H9 (cell line): Measurements from ENCODE around the gene TACR1. TPM values are rescaled to one million over a fixed set of nuclear protein-coding genes. Genes with fewer than 3 reads are reported as not detected.

Experiments
- DNase-seq: peaks from one replicate; pipeline ENCODE4 v3.0.0-alpha.2; 2017
- H2AFZ ChIP-seq: one replicate; pipeline ENCODE4 v1.6.1; 2013; ENCODE audit warnings: mild to moderate bottlenecking, low read length, control low read depth, moderate library complexity
- H2AK5ac ChIP-seq: 2 replicates; pipeline ENCODE4 v1.6.1; 2013; ENCODE audit warnings: low read length, control low read depth, mixed read lengths; ENCODE audit not compliant: insufficient read length
- H2BK120ac ChIP-seq: one replicate; pipeline ENCODE4 v1.6.1; 2013; ENCODE audit warnings: low read depth, mild to moderate bottlenecking, low read length, control low read depth, inconsistent platforms; ENCODE audit not compliant: poor library complexity, severe bottlenecking
- H2BK12ac ChIP-seq: 2 replicates; pipeline ENCODE4 v1.6.1; 2013; ENCODE audit warnings: low read length, control low read depth, mixed read lengths, low read depth; ENCODE audit not compliant: insufficient read length
- H2BK15ac ChIP-seq: 2 replicates; pipeline ENCODE4 v1.6.1; 2013; ENCODE audit warnings: low read depth, low read length, control low read depth
- H2BK20ac ChIP-seq: one replicate; pipeline ENCODE4 v1.6.1; 2013; ENCODE audit warnings: low read depth, mild to moderate bottlenecking, low read length, control low read depth, inconsistent platforms; ENCODE audit not compliant: poor library complexity, severe bottlenecking
- H2BK5ac ChIP-seq: 2 replicates; pipeline ENCODE4 v1.6.1; 2013; ENCODE audit warnings: low read length, control low read depth, mixed read lengths; ENCODE audit not compliant: insufficient read length
- H3K14ac ChIP-seq: 2 replicates; pipeline ENCODE4 v1.6.1; 2013; ENCODE audit warnings: low read length, control low read depth; ENCODE audit not compliant: insufficient read depth
- H3K18ac ChIP-seq: 2 replicates; pipeline ENCODE4 v1.6.1; 2013; ENCODE audit warnings: low read depth, mild to moderate bottlenecking, mixed read lengths, low read length, control low read depth; ENCODE audit not compliant: insufficient read length
- H3K23ac ChIP-seq: 2 replicates; pipeline ENCODE4 v1.6.1; 2013; ENCODE audit warnings: low read length, control low read depth, mixed read lengths, low read depth; ENCODE audit not compliant: insufficient read length
- H3K23me2 ChIP-seq: 2 replicates; pipeline ENCODE4 v1.6.1; 2013; ENCODE audit warnings: low read depth, mild to moderate bottlenecking, mixed read lengths, low read length, control low read depth; ENCODE audit not compliant: insufficient read length, poor library complexity, severe bottlenecking
- H3K27ac ChIP-seq: 2 replicates; pipeline ENCODE4 v1.5.1; 2013; ENCODE audit warnings: low read length, control low read depth, mixed read lengths, low read depth; ENCODE audit not compliant: insufficient read length
- H3K27me3 ChIP-seq: 2 replicates; pipeline ENCODE4 v1.6.1; 2013; ENCODE audit warnings: low read length, control low read depth, inconsistent platforms; ENCODE audit not compliant: insufficient read depth
- H3K4ac ChIP-seq: 2 replicates; pipeline ENCODE4 v1.6.1; 2013; ENCODE audit warnings: low read depth, mild to moderate bottlenecking, control low read depth, inconsistent platforms, low read length, moderate library complexity
- H3K4me1 ChIP-seq: 2 replicates; pipeline ENCODE4 v1.6.1; 2013; ENCODE audit warnings: low read length, control low read depth, inconsistent platforms; ENCODE audit not compliant: insufficient read depth
- H3K4me2 ChIP-seq: 2 replicates; pipeline ENCODE4 v1.6.1; 2013; ENCODE audit warnings: low read length, control low read depth, mixed read lengths; ENCODE audit not compliant: insufficient read length, insufficient read depth
- H3K56ac ChIP-seq: 2 replicates; pipeline ENCODE4 v1.6.1; 2013; ENCODE audit warnings: low read depth, mild to moderate bottlenecking, mixed read lengths, low read length, control low read depth; ENCODE audit not compliant: insufficient read length
- H3K79me1 ChIP-seq: 2 replicates; pipeline ENCODE4 v1.6.1; 2013; ENCODE audit warnings: low read depth, mild to moderate bottlenecking, moderate library complexity, low read length, control low read depth, inconsistent platforms; ENCODE audit not compliant: insufficient read depth, poor library complexity, severe bottlenecking
- H3K79me2 ChIP-seq: 2 replicates; pipeline ENCODE4 v1.6.1; 2013; ENCODE audit warnings: low read length, control low read depth, inconsistent platforms; ENCODE audit not compliant: insufficient read depth
- H3K9ac ChIP-seq: 2 replicates; pipeline ENCODE4 v1.6.1; 2013; ENCODE audit warnings: low read length, control low read depth, mixed read lengths; ENCODE audit not compliant: insufficient read length; ENCODE audit errors: extremely low read depth
- H3K9me3 ChIP-seq: one replicate; pipeline ENCODE4 v1.6.1; 2013; ENCODE audit warnings: low read depth, low read length, inconsistent platforms; ENCODE audit not compliant: control insufficient read depth
- H3T11ph ChIP-seq: one replicate; pipeline ENCODE4 v1.6.1; 2013; ENCODE audit warnings: mild to moderate bottlenecking, low read length, control low read depth, inconsistent platforms
- H4K20me1 ChIP-seq: one replicate; pipeline ENCODE4 v1.6.1; 2013; ENCODE audit not compliant: control insufficient read depth, insufficient read length, insufficient read depth
- H4K5ac ChIP-seq: 2 replicates; pipeline ENCODE4 v1.6.1; 2013; ENCODE audit warnings: low read depth, mild to moderate bottlenecking, mixed read lengths, low read length, control low read depth; ENCODE audit not compliant: insufficient read length
- H4K8ac ChIP-seq: replicated peaks from 2 replicates; pipeline ENCODE4 v1.6.1; 2013; ENCODE audit warnings: low read length, control low read depth, mixed read lengths, low read depth; ENCODE audit not compliant: insufficient read length
- H4K91ac ChIP-seq: 2 replicates; pipeline ENCODE4 v1.6.1; 2013; ENCODE audit warnings: low read depth, mild to moderate bottlenecking, moderate library complexity, mixed read lengths, low read length, control low read depth; ENCODE audit not compliant: insufficient read length
- H3K27ac Mint-ChIP-seq, 3 experiments: 2 replicates in 2 of 3; 3 replicates in 1 of 3; pipeline ENCODE4 v1.8.0; 2020 to 2021; ENCODE audit warnings: mixed read lengths in 3 of 3, mild to moderate bottlenecking in 1 of 3, moderate library complexity in 1 of 3
- H3K27me3 Mint-ChIP-seq: 2 replicates; pipeline ENCODE4 v1.8.0; 2021; ENCODE audit warnings: low read depth, mild to moderate bottlenecking, moderate library complexity, mixed read lengths
- H3K36me3 Mint-ChIP-seq, 3 experiments: 2 replicates in 2 of 3; 3 replicates in 1 of 3; pipeline ENCODE4 v1.8.0; 2020 to 2021; ENCODE audit warnings: low read depth in 3 of 3, mixed read lengths in 3 of 3; ENCODE audit not compliant: insufficient read depth in 1 of 3
- H3K4me1 Mint-ChIP-seq, 2 experiments: 2 replicates each; pipeline ENCODE4 v1.8.0; 2020; ENCODE audit warnings: mixed read lengths in 2 of 2
- H3K4me3 Mint-ChIP-seq, 2 experiments: 2 replicates in 1 of 2; 3 replicates in 1 of 2; pipeline ENCODE4 v1.8.0; 2020 to 2021; ENCODE audit warnings: mild to moderate bottlenecking in 2 of 2, mixed read lengths in 2 of 2, moderate library complexity in 1 of 2
- H3K9me3 Mint-ChIP-seq, 2 experiments: 2 replicates in 1 of 2; 3 replicates in 1 of 2; pipeline ENCODE4 v1.8.0; 2020; ENCODE audit warnings: mild to moderate bottlenecking in 2 of 2, mixed read lengths in 2 of 2, moderate library complexity in 1 of 2
- CTCF ChIP-seq: fragments of 200-600 bp; sonication (generic); conservative IDR thresholded peaks from 3 replicates; pipeline ENCODE4 v1.8.0; 2021; ENCODE audit warnings: antibody characterized with exemption, mild to moderate bottlenecking
- WGBS: extraction: QIAGEN DNeasy Blood & Tissue Kit; methylation state at CpG from one replicate; pipeline ENCODE4 v1.1.7; 2013; ENCODE audit warnings: missing lambda C conversion rate, low lambda C conversion rate, mixed read lengths; ENCODE audit not compliant: insufficient read length; ENCODE audit errors: extremely low coverage; 5-methylcytosine and 5-hydroxymethylcytosine counted together
- total RNA-seq: library from RNA; stranded (reverse); gene quantifications from 2 replicates; pipeline ENCODE4 v1.2.1, GENCODE V29; 2021

The TACR1 gene
- total RNA-seq, 1 experiment from 2014 or later: 1.4 TPM

GRCh38 chr2:75045526-75046050, 153.7 kb downstream of the TACR1 start:
- Mint-ChIP-seq H3K36me3 (no peaks in the 10 kb centered on the region), H3K27ac (no peak overlapping the region), H3K4me3 (no peak overlapping the region), H3K27me3 (peaks cover 3% of the 10 kb centered on the region), H3K4me1 (peaks cover 0 to 4% of the 10 kb centered on the region in 2 experiments; a peak in 1 of 4 replicates), H3K9me3 (no peaks in the 10 kb centered on the region)
- Histone ChIP-seq H2BK5ac (no peak overlapping the region), H2AK5ac (no peak overlapping the region), H4K5ac (no peak overlapping the region), H3K27me3 (no peaks in the 10 kb centered on the region), H3K27ac (no peak overlapping the region), H3K4me2 (no peak overlapping the region), H3T11ph (no peak overlapping the region), H3K9me3 (no peaks in the 10 kb centered on the region), H2BK120ac (no peak overlapping the region), H3K79me1 (no peaks in the 10 kb centered on the region), H4K8ac (no peak overlapping the region), H2BK12ac (no peak overlapping the region), H3K23ac (no peak overlapping the region), H3K14ac (no peak overlapping the region), H2BK20ac (no peak overlapping the region), H3K4ac (no peak overlapping the region), H3K23me2 (no peaks in the 10 kb centered on the region), H3K56ac (no peak overlapping the region), H3K9ac (no peak overlapping the region), H4K91ac (no peak overlapping the region), H4K20me1 (no peaks in the 10 kb centered on the region), H3K18ac (no peak overlapping the region), H2BK15ac (no peak overlapping the region), H2AFZ (no peak overlapping the region), H3K79me2 (no peaks in the 10 kb centered on the region), H3K4me1 (no peaks in the 10 kb centered on the region)
- DNase-seq: no peak
- no peak for TF ChIP-seq CTCF
- no CpG with 5 or more reads among the region's 4 CpGs for WGBS
